ENCODE data around the gene ADH1B. TPM values are rescaled to one million over a fixed set of nuclear protein-coding genes. Genes with fewer than 3 reads are reported as not detected.
A peak's percentile ranks its signal among the peaks of the same experiment; 100 is the strongest.

ADH1B gene
- total RNA-seq, 3 donors from 2014 or later = 43.9 to 447 (median 179) TPM

GRCh38 chr4:99336553-99336952 is 15.4 kb upstream of the ADH1B start:
- H3K4me1 ChIP-seq (ENCODE audit: low read depth) = no peaks in the 10 kb centered on the region
- intact Hi-C loops (cut with DNase I, micrococcal nuclease) = no loop called here
- H3K36me3 ChIP-seq (ENCODE audit: low read depth) = no peaks in the 10 kb centered on the region
- no peaks in the 10 kb centered on the region for H3K9me3 ChIP-seq
- no peak overlapping the region for H3K4me3 ChIP-seq
- no peak for DNase-seq
- no peak for ATAC-seq
- no peak for TF ChIP-seq CTCF (IDR thresholded peaks at IDR 0.05)

- H3K36me3 ChIP-seq (ENCODE audit: low read depth) = no peaks in the 10 kb centered on the region
- no peak for TF ChIP-seq CTCF (IDR thresholded peaks at IDR 0.05)
- no peak overlapping the region for H3K4me3 ChIP-seq
- H3K4me1 ChIP-seq (ENCODE audit: low read depth) = no peaks in the 10 kb centered on the region
- no peak for DNase-seq
- no peaks in the 10 kb centered on the region for H3K9me3 ChIP-seq
- ATAC-seq = no peak
- intact Hi-C loops (cut with DNase I, micrococcal nuclease) = no loop called here
These were observed 13.7 kb upstream of the ADH1B start for GRCh38 chr4:99334880-99335279.

- peaks cover 3% of the 10 kb centered on the region for H3K9me3 ChIP-seq
- no peak for ATAC-seq
These were observed 9.4 kb upstream of the ADH1B start for GRCh38 chr4:99330648-99331047.

GRCh38 chr4:99329876-99330275 is 8.7 kb upstream of the ADH1B start:
- Histone ChIP-seq H3K4me3 (no peak overlapping the region), H3K9me3 (peaks cover 3% of the 10 kb centered on the region), H3K36me3 (ENCODE audit: low read depth) (no peaks in the 10 kb centered on the region), H3K4me1 (ENCODE audit: low read depth) (no peaks in the 10 kb centered on the region)
- ATAC-seq (no peak), DNase-seq (no peak)
- TF ChIP-seq CTCF (IDR thresholded peaks at IDR 0.05) = no peak
- intact Hi-C loops (cut with DNase I, micrococcal nuclease) = no loop called here

More at GRCh38 chr4:99330648-99331047, 9.4 kb upstream of the ADH1B start:
- intact Hi-C loops (cut with DNase I, micrococcal nuclease) = no loop called here
- Histone ChIP-seq H3K4me3 (no peak overlapping the region), H3K4me1 (ENCODE audit: low read depth) (no peaks in the 10 kb centered on the region), H3K36me3 (ENCODE audit: low read depth) (no peaks in the 10 kb centered on the region)
- DNase-seq = no peak
- no peak for TF ChIP-seq CTCF (IDR thresholded peaks at IDR 0.05)

- no peaks in the 10 kb centered on the region for H3K4me1 ChIP-seq (ENCODE audit: low read depth)
- TF ChIP-seq CTCF (IDR thresholded peaks at IDR 0.05) = no peak
- intact Hi-C loops (cut with DNase I, micrococcal nuclease) = no loop called here
- DNase-seq (peak in 1 of 3 donors; percentile 41), ATAC-seq (peak; percentile 34)
- no peaks in the 10 kb centered on the region for H3K36me3 ChIP-seq (ENCODE audit: low read depth)
- H3K4me3 ChIP-seq = no peak overlapping the region
- peaks cover 3% of the 10 kb centered on the region for H3K9me3 ChIP-seq
These were observed 3.8 kb upstream of the ADH1B start for GRCh38 chr4:99324979-99325378.

GRCh38 chr4:99324361-99324760 is 3.2 kb upstream of the ADH1B start:
- Histone ChIP-seq H3K36me3 (ENCODE audit: low read depth) (no peaks in the 10 kb centered on the region), H3K9me3 (peaks cover 3% of the 10 kb centered on the region), H3K4me3 (no peak overlapping the region), H3K4me1 (ENCODE audit: low read depth) (no peaks in the 10 kb centered on the region)
- TF ChIP-seq CTCF (IDR thresholded peaks at IDR 0.05) = no peak
- intact Hi-C loops (cut with DNase I, micrococcal nuclease) = no loop called here
- DNase-seq (no peak), ATAC-seq (no peak)

All from mucosa of descending colon (tissue), 3 donors.